ENCODE results near the gene CDK18. TPM values are rescaled to one million over a fixed set of nuclear protein-coding genes. Genes with fewer than 3 reads are reported as not detected.

CDK18 gene
- total RNA-seq (2014; rRNA removed; shearing (Covaris generic)): 4.1 and 6.6 TPM in 2 replicates

DNA sequence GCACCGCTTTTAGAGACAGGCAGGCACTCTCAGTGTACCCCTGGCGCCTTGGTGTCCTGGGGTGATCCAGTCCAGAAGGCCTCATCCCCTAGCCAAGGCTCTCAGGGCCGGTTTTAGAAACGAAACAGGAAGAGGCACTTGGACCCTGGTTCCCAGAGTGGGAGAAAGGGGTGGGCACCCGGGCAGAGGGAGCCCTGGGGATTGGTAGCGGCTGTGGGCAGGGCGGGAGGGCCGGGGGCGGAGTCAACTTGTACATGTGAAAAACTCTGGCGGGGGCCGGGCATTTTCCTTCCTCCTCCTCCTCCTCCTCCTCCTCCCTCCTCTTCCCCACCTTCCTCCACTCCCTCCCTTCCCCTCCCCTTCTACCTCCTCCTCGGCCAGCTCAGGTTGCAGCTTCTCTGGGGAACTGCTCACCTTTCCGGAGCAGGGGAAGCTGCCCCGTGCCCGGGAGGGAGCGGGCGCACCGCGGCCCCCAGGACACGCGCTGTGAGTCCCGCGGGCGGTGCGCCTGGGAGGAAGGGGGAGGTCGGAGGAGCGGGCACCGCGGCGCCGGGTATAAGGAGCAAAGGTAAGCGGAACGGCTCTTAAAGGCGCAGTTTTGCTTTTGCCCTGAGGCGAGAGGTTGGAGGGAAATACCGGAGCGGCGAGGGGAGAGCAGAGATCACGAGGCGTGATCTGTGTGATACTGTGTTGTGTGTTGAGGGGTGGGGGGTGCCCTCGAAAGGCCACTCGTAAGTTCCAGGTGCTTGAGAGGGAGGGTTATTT, at the start of gene CDK18:
CDK18 (plus strand) TSS at position 359 of the 765 bp plus-strand sequence. CDS start 18,499 bp downstream, outside the sequence.

GRCh38 chr1:205455581-205456382, 48.7 kb upstream of the CDK18 start, which contains the start of gene BLACAT1:
Gene BLACAT1, minus strand, starts transcription at chr1:205456045.

Small RNA genes within 50 kb of the gene (small RNA-seq; reads per million reads assigned to genes)
- not detected for gene RNU2-19P

Other genes with a start within 250 kb of the CDK18 start
- gene NUAK2, start 182.9 kb upstream of the CDK18 start, total RNA-seq (2014; rRNA removed; shearing (Covaris generic)): 7.2 and 8.6 TPM in 2 replicates
- 0.05 and 0.19 TPM in 2 replicates for gene KLHDC8A, start 147.7 kb upstream of the CDK18 start, total RNA-seq (2014; rRNA removed; shearing (Covaris generic))
- gene LEMD1, start 82.6 kb upstream of the CDK18 start, total RNA-seq (2014; rRNA removed; shearing (Covaris generic)): 6.8 and 8.6 TPM in 2 replicates
- 2.9 and 3.2 TPM in 2 replicates for gene BLACAT1, start 48.6 kb upstream of the CDK18 start, total RNA-seq (2014; rRNA removed; shearing (Covaris generic))
- 13.9 and 14.6 TPM in 2 replicates for gene ELK4, start 127.3 kb downstream of the CDK18 start, total RNA-seq (2014; rRNA removed; shearing (Covaris generic))
- gene SLC45A3, start 175.8 kb downstream of the CDK18 start, total RNA-seq (2014; rRNA removed; shearing (Covaris generic)): 13.4 and 14.5 TPM in 2 replicates
- 103 and 104 TPM in 2 replicates for gene NUCKS1, start 245.5 kb downstream of the CDK18 start, total RNA-seq (2014; rRNA removed; shearing (Covaris generic))

All from A375 (cell line).